ENCODE measurements around the gene SLC25A21. TPM values are rescaled to one million over a fixed set of nuclear protein-coding genes. Genes with fewer than 3 reads are reported as not detected.

SLC25A21 gene
- polyA plus RNA-seq, 6 donors from 2014 or later = not detected

DNA sequence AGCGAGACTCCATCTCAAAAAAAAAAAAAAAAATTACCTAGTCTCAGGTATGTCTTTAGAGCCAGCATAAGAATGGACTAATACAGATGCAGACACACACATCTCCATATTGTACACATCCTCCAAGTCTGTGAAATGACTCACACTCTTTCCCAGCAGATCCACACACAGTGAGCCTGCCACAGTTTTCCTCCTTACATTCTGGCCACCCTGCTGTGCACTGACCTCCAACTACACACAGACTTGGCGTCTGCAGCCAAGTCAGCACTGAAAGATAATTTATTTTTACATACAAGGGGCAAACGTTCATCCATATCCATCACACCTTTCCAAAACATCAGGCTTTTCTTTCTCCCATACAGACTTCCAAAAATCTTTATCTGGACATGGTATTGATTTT lies 115.9 kb downstream of the SLC25A21 start:
- peaks cover 0 to 3% (median 0%) of the 10 kb centered on the region in 3 donors for H3K27me3 Mint-ChIP-seq
- H3K9me3 Mint-ChIP-seq = peaks cover 1 to 7% (median 5%) of the 10 kb centered on the region in 7 donors
- no peaks in the 10 kb centered on the region for H3K36me3 Mint-ChIP-seq
- no peak for DNase-seq
- ATAC-seq (ENCODE audit: low read depth in 2 of 2) = no peak
- H3K4me1 Mint-ChIP-seq = no peaks in the 10 kb centered on the region
- H3K4me3 Mint-ChIP-seq = no peak overlapping the region
- no peak overlapping the region for H3K27ac Mint-ChIP-seq

DNA sequence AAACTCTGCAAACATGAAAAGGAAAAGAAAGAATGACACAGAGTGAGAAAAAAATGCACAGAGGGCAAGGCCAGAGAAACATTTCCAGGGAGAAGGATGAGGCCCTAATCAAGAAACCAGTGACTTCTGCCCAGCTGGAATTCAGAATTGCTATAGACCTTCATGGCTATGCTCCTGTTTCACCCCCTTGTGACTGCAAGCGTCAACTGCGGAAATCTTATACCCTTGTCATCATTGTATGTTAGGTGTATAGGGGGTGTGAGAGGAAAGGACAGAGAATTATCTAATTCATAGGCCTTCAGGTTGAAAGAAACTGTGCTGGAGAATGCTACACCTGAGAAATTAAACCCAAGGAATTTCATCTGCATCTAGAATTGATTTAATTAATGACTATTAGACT lies 117.5 kb downstream of the SLC25A21 start:
- no peaks in the 10 kb centered on the region for H3K4me1 Mint-ChIP-seq
- no peaks in the 10 kb centered on the region for H3K36me3 Mint-ChIP-seq
- H3K27me3 Mint-ChIP-seq = no peaks in the 10 kb centered on the region

DNA sequence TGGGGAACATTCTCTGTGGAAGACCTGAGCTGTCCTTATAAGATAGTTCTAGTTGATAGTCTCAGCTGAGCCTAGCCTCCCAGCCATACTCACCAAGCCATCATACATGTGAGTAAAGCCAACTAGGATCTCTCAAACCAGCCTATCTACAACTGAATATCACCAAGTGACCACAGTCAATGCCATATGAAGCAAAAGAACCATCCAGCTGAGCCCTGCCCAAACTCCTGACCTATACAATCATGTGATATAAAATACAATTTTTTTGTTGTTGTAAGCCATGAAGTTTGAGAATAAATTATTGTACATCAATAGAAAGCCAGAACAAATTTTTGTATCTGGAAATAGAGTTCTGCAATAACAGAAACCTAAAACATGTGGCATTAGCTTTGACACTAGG lies 118.3 kb downstream of the SLC25A21 start:
- ATAC-seq (ENCODE audit: low read depth in 2 of 2) = no peak
- Mint-ChIP-seq H3K27me3 (no peaks in the 10 kb centered on the region), H3K27ac (no peak overlapping the region), H3K4me1 (no peaks in the 10 kb centered on the region), H3K4me3 (no peak overlapping the region), H3K9me3 (peaks cover 1 to 8% (median 5%) of the 10 kb centered on the region in 7 donors), H3K36me3 (no peaks in the 10 kb centered on the region)
- no peak for DNase-seq

More for the DNA sequence above, 117.5 kb downstream of the SLC25A21 start:
- no peak overlapping the region for H3K4me3 Mint-ChIP-seq
- ATAC-seq (ENCODE audit: low read depth in 2 of 2) (no peak), DNase-seq (no peak)
- peaks cover 1 to 8% (median 5%) of the 10 kb centered on the region in 7 donors for H3K9me3 Mint-ChIP-seq
- H3K27ac Mint-ChIP-seq = no peak overlapping the region

DNA sequence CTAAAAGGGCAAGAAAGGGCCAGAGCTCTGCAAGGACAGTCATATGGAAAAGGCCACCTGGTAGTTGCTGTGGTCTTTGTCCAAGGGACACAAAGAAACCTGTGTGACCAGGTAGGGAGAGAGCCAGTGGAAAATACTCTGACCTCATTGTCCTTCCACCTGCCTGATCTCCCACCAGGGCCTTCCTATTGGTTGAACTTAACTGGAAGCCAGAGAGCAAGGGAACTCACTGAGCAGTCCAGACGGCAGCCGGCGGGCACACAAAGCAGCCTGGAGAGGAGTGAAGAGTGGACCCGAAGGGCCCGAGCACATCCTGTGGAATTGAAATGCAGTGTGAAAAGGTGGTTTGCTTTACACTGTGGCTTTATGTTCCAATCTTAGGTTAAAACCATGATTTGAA lies 120.7 kb downstream of the SLC25A21 start:
- no peak for ATAC-seq (ENCODE audit: low read depth in 2 of 2)
- no peak for DNase-seq
- Mint-ChIP-seq H3K36me3 (no peaks in the 10 kb centered on the region), H3K4me3 (no peak overlapping the region), H3K27me3 (no peaks in the 10 kb centered on the region), H3K4me1 (no peaks in the 10 kb centered on the region), H3K9me3 (peaks cover 0 to 10% (median 5%) of the 10 kb centered on the region in 7 donors), H3K27ac (no peak overlapping the region)

DNA sequence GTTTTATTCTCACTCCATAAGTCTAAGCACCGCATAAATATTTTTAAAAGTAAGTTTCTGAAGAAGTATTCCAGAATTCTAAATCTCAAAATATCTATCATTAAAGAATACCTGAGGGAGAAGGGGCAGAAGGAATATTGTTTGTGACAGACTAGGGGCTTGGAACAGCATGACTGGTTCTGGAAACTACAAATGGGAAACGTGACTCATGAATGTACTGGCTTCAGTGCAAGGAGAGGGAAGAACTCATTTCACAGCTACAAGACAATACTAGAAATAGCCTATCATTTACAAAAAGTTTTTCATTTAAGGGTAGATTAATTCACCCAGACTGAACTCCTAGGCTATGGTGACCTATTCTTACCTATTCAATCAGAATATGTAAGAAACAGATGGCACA lies 121.3 kb downstream of the SLC25A21 start:
- Mint-ChIP-seq H3K27me3 (no peaks in the 10 kb centered on the region), H3K36me3 (no peaks in the 10 kb centered on the region), H3K4me3 (no peak overlapping the region), H3K4me1 (no peaks in the 10 kb centered on the region), H3K9me3 (peaks cover 0 to 10% (median 5%) of the 10 kb centered on the region in 7 donors), H3K27ac (no peak overlapping the region)
- ATAC-seq (ENCODE audit: low read depth in 2 of 2) (no peak), DNase-seq (no peak)

DNA sequence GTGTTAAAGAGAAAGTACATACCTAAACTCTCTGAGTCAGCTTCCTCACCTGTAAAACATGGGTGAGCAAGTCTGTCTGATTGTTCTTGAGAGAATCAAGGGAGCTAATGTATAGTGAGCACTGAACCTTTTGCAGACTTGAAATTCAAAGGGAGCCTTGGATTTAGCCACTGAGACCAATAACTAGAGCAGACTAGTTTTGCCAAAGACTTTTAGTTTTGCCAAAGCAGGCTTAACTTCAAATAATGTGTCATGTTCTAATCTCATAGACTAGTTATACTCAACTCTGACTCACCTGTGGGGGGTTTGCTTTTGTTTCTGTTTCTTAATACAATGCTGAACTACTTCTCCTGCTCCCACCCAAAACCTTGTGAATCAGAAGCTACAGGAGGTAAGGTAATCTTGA lies 123.7 kb downstream of the SLC25A21 start:
- no peak for ATAC-seq (ENCODE audit: low read depth in 2 of 2)
- H3K9me3 Mint-ChIP-seq = peaks cover 0 to 3% (median 0%) of the 10 kb centered on the region in 7 donors
- H3K4me3 Mint-ChIP-seq = no peak overlapping the region

DNA sequence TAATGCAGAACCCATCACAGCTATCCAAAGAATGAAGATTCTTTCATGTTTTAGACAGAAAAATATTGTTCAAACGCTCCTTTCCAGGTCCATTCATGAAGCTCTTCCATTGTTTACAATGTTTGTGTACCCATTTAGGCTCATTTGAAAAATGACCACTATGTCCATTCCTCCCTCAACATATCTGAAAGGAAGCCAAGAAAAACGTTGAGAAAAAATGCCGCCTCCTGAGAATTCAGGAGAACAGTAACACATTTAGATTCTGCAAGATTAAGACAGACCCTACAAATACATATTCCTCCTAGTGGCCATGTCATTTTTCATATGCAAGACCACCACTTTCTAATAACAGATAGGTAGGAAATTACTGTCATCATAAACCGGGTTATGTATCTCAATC lies 124.4 kb downstream of the SLC25A21 start:
- Mint-ChIP-seq H3K4me1 (no peaks in the 10 kb centered on the region), H3K27me3 (no peaks in the 10 kb centered on the region), H3K36me3 (no peaks in the 10 kb centered on the region), H3K9me3 (peaks cover 0 to 3% (median 0%) of the 10 kb centered on the region in 7 donors), H3K4me3 (no peak overlapping the region), H3K27ac (no peak overlapping the region)
- no peak for ATAC-seq (ENCODE audit: low read depth in 2 of 2)
- no peak for DNase-seq

More for the DNA sequence above, 123.7 kb downstream of the SLC25A21 start:
- no peak for DNase-seq
- Mint-ChIP-seq H3K27me3 (no peaks in the 10 kb centered on the region), H3K36me3 (no peaks in the 10 kb centered on the region), H3K4me1 (no peaks in the 10 kb centered on the region), H3K27ac (no peak overlapping the region)

DNA sequence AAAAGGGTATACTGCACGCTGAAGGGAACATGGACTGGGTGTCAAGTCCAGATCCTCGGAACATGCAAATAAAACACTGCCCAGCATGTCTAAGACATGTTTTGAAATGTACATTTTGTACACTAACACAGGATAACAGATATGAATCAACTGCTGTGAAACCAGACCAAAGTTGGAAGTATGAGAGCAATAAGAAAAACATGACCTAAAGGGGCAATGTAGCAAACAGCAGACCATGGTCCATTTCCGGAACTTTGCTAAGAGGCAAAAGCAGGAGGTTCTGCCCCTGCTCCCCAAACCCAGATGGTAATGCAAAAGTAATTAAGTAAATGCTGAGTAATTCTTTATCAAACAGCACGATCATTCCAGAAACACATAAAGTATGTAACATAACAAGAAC lies 125.2 kb downstream of the SLC25A21 start:
- no peak for ATAC-seq (ENCODE audit: low read depth in 2 of 2)
- Mint-ChIP-seq H3K27ac (no peak overlapping the region), H3K27me3 (no peaks in the 10 kb centered on the region), H3K9me3 (peaks cover 0 to 3% (median 0%) of the 10 kb centered on the region in 7 donors), H3K4me3 (no peak overlapping the region), H3K36me3 (no peaks in the 10 kb centered on the region), H3K4me1 (no peaks in the 10 kb centered on the region)
- no peak for DNase-seq

DNA sequence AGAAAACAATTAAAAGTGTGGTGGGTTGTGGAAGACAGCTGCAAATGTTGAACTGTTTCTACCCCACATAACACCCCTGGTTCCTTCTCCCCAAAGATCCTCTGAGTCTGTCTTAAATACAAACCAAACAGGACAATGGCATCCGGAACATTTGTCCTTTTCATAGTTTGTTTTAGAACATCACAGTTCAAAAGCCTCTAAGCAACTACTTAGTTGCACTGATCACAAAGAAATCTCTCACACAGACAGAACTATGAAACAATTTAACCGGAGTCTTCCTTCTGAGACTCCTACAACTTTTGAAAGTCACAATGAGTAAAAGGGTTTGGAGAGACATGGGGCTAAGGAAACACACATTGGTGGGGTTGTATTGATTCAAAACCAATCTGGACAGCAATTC lies 125.6 kb downstream of the SLC25A21 start:
- H3K27me3 Mint-ChIP-seq = no peaks in the 10 kb centered on the region
- no peak for ATAC-seq (ENCODE audit: low read depth in 2 of 2)
- H3K4me1 Mint-ChIP-seq = no peaks in the 10 kb centered on the region

DNA sequence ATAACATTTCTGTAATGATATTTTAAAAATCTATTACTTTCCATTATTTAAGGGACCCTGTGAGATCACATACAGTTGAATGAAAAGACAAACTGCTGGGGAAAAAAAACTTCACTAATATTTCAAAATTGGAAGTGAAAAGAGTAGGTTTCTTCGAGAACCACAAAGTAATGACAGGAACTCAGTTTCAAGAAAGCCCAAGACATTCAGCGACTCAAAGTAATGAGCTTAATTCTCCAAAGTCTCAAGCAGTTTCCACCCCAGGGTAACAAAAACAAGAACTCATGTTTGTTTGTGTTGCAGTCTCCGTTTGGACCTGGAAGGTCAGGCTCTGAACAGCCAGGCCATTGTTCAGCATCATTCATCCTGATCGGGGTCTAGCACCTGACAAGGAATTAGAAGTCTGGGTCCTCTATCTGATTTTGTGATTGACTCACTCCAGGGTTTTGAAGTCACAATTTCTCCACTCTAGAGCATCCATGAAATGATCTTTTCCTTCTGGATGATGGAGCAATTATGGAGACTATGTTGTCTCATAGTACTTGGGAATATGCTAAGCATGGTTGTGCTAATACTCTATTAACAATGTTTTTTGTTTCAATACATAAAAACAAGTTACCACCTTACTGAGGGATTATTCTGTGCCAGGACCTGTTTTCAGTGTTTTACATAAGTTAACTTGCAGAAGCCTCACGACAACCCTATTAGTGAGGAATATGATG lies 126.9 kb downstream of the SLC25A21 start:
- Mint-ChIP-seq H3K36me3 (no peaks in the 10 kb centered on the region), H3K27ac (no peak overlapping the region), H3K27me3 (no peaks in the 10 kb centered on the region), H3K9me3 (peaks cover 0 to 6% (median 0%) of the 10 kb centered on the region in 7 donors), H3K4me1 (no peaks in the 10 kb centered on the region), H3K4me3 (no peak overlapping the region)
- no peak for ATAC-seq (ENCODE audit: low read depth in 2 of 2)
- DNase-seq = no peak

More for the DNA sequence above, 125.6 kb downstream of the SLC25A21 start:
- Mint-ChIP-seq H3K4me3 (no peak overlapping the region), H3K27ac (no peak overlapping the region), H3K9me3 (peaks cover 0 to 6% (median 0%) of the 10 kb centered on the region in 7 donors), H3K36me3 (no peaks in the 10 kb centered on the region)
- DNase-seq = no peak

DNA sequence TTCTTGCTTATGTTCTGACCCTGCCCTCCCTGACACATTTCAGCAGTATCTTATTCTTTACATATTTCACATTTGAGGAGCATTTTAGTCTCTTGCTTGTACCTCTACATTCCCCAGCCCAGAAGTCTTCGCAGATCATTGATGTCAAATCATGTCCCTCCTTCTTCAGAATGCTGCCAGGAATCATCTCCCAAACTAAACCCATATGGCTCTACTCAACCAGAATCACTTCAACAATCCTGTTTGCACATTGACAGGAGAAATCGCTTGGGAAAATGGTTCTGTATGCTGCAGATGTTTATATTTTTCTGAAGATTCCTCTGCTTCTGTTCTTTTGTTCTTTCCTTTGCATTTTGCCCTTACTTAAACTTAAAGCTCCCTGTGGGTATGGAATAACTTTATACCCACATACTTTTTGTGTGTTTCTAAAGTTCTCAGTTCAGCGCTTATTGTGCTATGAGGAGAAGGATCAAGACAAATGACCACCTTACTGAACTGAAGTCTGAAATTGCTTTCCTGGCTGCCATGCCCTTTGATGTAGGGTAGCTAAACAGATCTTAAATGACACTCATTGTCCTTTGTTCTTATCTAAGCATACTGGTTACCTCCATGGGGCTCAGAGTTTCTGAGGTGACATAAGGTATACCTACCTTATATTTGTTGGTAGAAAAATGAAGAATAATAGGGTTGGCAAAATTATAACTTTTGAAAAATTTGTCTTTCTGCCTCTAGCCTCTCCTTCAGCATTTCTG lies 134.6 kb downstream of the SLC25A21 start:
- no peaks in the 10 kb centered on the region for H3K4me1 Mint-ChIP-seq
- DNase-seq (no peak), ATAC-seq (ENCODE audit: low read depth in 2 of 2) (no peak)
- peaks cover 0 to 7% (median 2%) of the 10 kb centered on the region in 7 donors for H3K9me3 Mint-ChIP-seq
- no peak overlapping the region for H3K4me3 Mint-ChIP-seq
- H3K27ac Mint-ChIP-seq = no peak overlapping the region
- H3K27me3 Mint-ChIP-seq = no peaks in the 10 kb centered on the region
- no peaks in the 10 kb centered on the region for H3K36me3 Mint-ChIP-seq

DNA sequence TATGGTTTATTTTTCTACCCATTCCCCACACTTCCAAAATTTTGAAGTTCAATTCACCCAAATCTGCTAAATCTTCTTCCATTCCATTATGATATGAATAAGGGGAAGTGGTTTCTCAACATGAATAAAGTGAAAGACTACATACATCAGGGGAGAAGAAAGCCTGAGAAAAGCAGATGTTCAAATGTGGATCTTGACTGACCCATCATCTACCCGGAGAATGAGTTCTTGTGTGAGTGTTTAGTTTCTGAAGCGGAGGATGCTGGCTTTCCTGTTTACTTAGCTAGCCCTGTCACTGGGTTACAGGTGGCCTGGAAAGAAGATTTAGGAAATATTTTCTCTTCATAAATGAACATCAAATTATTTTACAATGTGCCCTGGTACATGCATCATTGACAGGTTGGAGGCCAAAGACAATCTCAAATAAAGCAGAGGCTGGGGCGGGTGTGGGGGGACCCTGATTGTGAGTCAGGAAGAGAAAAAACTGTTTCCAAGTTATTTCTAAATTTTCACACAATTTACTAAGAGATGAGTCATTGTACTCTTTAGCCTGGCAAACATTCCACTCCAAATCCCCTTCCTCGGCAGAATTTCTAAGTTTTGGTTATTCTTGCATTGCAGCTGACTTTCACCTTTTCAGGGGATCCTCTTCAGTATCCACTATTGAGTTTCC lies 135.6 kb downstream of the SLC25A21 start:
- Mint-ChIP-seq H3K9me3 (peaks cover 0 to 7% (median under 1%) of the 10 kb centered on the region in 7 donors), H3K27ac (no peak overlapping the region), H3K4me3 (no peak overlapping the region), H3K27me3 (no peaks in the 10 kb centered on the region), H3K4me1 (no peaks in the 10 kb centered on the region), H3K36me3 (no peaks in the 10 kb centered on the region)
- no peak for DNase-seq
- ATAC-seq (ENCODE audit: low read depth in 2 of 2) = no peak

DNA sequence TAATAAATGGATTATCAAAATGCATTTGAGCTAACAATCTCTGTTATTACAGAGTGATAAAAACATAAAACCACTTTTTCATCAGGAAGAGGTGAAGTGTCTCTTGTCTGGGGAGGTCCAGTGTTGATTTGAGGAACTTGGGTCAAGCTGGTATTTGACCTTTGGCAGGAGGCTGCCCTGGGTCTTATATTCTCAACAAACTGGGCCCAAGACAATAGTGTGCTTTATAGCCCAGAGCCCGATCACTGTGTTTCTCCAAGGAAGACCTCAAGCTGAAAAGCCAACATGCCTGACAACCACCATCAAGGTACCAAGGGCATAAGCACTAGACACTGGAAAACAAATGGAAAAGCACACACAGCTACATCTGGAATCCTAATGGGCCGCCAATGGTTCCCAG lies 137.0 kb downstream of the SLC25A21 start:
- Mint-ChIP-seq H3K4me1 (no peaks in the 10 kb centered on the region), H3K36me3 (no peaks in the 10 kb centered on the region), H3K27me3 (no peaks in the 10 kb centered on the region), H3K27ac (no peak overlapping the region), H3K4me3 (no peak overlapping the region), H3K9me3 (peaks cover 0 to 7% (median 0%) of the 10 kb centered on the region in 7 donors)
- no peak for ATAC-seq (ENCODE audit: low read depth in 2 of 2)
- DNase-seq = no peak

Measured in naive B cell (primary cell).